GM21786 (cell line): ENCODE results near the gene PTCD1.
"Not testable (repeated sequence)": the region's sequence is repeated elsewhere in the genome, so short reads cannot be mapped to it uniquely, and the experiment has no call there.

ENCODE experiments used
- ATAC-seq: cut with Tn5 transposase; IDR thresholded peaks from one replicate; pipeline ENCODE4 v1.9.1; 2021; ENCODE audit not compliant: unreplicated experiment

The PTCD1 gene

GRCh38 chr7:99449326-99449725 lies 10.7 kb upstream of the PTCD1 start:
- ATAC-seq: no peak

DNA sequence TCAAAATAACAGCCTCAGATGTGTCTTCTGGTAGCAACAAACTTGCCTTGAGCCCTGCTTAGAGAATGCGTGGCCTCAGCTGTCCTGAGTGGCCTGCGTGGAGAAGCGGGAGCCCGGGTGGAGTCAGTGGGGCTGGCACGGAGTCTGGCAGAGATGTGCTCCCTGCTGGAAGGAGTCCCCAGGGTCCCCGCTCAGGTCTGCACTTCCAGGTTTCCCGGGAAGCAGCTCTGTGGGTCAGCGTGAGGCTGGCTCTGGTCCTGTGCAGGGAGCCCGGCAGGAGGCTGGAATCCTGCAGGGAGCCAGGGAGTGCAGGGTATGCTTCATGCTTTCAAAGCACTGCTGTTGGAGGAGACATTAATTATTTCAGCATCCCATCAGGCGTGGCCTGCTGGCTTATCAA lies 10.3 kb upstream of the PTCD1 start:
- no peak for ATAC-seq

DNA sequence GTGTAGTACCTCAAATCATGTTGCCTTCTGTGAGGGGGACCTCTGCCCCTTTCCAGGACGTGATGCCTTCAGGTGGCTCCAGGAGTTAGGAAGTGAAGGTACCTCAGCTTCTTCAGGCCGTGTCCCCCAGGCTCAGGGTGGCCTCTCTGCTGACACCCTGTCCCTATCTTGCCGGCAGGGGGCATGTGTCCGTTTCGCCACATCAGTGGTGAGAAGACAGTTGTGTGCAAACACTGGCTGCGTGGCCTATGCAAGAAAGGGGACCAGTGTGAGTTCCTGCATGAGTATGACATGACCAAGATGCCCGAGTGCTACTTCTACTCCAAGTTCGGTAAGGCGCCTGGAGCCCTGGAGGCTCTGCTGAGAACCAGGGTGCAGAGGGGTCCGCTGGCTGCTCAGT lies 9.3 kb upstream of the PTCD1 start:
- ATAC-seq: no peak

GRCh38 chr7:99446096-99446495 lies 7.5 kb upstream of the PTCD1 start:
- no peak for ATAC-seq

GRCh38 chr7:99440195-99440594 lies 1.6 kb upstream of the PTCD1 start:
- ATAC-seq: no peak

DNA sequence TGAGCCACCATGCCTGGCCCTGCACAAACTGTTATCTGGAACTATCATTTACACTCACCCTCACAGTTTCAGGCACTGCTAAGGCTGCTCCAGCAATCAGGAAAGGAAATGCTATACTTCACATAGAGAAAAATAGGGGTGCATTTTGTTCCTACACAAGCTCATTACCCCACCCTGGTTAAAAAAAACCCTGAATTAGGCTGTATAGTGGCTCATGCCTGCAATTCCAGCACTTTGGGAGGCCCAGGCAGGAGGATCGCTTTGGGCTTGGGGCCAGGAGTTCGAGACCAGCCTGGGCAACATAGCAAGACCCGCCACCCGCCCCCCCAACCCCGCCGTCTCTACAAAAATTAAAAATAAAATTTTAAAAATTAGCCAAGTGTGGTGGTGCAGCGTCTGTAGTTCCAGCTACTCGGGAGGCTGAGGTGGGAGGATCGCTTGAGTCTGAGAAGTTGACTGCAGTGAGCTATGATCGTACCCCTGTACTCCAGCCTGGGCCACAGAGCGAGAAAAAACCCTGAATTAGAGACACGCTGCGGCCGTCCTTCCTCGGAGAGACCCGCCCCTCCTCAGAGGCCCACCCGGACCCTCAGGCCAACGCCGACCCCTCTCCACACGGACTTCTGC lies 539 bp downstream of the PTCD1 start:
- peak; percentile 4 for ATAC-seq

GRCh38 chr7:99433158-99433557 lies 5.4 kb downstream of the PTCD1 start:
- no peak for ATAC-seq

GRCh38 chr7:99431756-99432540 lies 6.7 kb downstream of the PTCD1 start:
- ATAC-seq: not testable (repeated sequence)

GRCh38 chr7:99429756-99430155 lies 8.8 kb downstream of the PTCD1 start:
- no peak for ATAC-seq

DNA sequence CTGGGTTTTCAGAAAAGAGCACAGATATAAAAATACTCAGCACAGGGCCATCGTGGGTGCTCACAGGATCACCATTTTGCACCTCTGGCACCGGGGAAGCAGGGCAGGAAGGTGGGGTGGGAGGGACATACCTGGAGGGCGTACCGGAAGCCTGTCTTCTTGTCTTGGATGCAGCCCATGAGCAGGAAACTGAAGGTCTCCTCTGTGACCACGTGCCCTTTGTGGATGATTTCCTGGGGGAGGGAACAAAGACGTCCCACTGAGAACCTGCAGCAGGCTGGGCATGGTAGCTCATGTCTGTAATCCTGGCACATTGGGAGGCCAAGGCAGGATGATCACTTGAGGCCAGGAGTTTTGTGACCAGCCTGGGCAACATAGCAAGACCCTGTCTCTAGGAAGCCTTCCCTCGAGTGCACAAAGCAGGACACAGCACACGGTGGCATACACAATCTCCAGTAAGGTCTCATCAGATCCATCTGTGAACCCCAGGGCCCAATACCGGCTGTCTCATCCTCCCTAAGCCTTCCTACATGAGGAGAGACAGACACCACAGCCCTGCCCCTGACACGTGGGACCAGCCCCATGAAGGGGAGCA lies 9.5 kb downstream of the PTCD1 start:
- no peak for ATAC-seq

DNA sequence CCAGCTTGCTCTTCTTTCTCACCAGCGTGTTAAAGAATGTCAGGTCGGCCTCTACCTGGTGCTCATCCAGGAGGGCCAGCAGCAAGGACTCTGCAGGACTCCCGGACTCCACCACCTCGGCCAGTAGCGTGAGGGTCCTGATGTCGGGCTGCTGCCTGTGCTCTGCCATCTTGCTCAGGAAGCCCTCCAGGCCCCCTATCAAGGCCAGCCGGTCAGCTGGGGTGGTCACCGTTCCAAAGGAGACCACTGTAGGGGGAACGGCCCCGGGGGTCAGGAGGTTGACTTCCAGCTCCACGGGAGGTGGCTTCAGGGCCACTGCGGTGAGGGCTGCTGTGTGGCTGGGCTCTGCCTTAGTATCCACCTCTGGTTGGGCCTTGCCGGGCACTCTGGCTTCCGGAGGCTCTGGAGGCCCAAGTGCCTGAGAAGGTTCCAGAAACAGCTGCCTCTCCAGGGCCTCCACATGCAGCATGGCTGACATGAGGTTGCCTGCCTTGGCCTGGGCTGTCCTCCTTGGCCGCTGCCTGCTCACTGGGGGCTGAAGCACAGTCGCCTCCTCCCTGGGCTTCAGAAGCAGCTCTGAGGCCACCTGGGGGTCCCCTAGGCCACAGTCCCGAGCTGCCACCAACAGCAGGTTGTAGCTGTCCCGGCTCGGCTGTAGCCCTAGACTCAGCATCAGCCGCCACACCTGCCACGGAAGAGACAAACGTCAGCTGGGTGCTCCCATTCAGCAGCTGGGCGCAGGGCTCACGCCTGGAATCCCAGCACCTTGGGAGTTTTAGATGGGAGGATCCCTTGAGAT lies 13.5 kb downstream of the PTCD1 start:
- no peak for ATAC-seq

DNA sequence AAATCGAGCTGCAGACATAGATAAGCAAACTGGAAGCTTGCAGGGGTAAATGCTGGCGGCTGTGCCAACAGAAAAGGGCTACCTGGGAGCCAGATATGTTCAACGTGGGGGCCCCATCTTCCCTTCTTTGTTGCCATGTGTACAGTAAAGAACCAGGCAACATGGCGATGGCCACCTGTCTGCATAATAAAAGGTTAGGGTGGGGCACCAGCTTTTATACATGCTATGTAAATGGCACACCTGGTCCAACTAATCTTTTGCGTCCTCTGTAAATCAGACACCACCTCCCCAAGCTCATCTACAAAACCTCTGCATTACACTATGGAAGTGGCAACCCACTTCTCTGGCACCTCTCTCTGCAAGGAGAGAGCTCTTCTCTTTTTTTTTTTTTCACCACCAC lies 16.0 kb downstream of the PTCD1 start:
- no peak for ATAC-seq

- ATAC-seq: no peak
Observed at GRCh38 chr7:99422186-99422585, 16.4 kb downstream of the PTCD1 start.

DNA sequence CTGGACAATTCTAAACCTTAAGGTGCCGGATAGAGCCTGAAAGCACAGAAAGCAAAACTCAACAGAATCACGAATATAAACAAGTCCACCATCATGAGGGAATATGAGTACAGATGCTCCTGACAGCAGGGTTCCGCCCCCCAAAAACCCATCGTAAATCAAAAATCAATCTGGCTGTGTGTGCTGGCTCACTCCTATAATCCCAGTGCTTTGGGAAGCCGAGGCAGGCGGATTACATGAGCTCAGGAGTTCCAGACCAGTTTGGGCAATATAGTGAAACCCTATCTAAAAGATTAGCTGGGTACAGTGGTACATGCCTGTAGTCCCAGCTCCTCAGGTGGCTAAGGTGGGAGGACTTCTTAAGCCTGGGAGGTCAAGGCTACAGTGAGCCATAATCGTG lies 17.6 kb downstream of the PTCD1 start:
- ATAC-seq: no peak

DNA sequence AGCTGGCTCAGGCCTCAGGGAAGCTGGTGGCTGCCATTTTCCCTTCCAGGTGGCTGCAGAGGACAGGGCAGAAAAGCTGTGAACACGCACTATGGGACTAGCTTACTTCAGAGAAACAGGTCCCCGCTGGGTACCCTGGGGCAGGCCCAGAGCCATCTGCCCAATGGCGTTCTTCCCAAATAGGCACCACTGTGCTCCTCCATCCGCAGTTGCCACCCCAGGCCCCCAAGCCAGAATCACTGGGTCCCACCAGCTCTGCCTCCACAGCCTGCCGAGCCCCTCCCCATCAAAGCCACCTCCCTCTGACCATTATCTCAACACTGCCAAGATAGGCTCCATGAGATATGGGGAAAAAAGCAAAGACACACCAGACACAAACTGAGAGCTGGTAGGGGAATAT lies 18.4 kb downstream of the PTCD1 start:
- ATAC-seq: no peak

DNA sequence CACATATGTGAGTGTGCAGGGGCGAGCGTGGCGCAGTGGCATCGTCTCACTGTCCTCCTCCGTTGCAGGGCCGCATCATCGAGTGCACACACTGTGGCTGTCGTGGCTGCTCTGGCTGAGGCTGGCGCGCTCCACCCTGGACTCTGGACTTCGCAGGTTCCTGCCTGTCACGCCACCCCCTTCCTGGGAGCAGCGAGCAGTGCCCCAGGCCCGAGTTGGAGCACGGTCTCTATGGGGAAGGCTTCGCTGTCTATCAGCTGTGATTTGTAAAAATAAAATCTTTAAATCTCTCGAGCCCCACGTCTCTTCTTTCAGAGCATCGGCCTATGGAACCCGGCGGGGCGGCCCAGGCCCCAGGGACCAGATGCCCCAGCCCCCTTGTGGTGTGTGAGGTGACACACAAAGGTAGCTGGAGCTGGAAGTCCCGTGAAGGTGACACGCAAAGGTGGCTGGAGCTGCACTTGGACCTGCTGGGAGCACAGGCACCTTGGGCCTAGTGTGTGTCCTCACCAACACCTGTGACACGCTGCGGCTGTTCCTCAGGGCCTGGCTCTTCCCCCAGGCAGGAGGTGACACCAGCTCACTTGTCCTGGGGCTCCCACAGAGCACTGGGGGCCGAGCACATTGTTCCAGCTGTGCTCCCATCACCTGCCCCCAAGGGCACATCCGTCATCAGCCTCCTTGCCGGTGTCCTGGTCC lies 19.1 kb downstream of the PTCD1 start:
- no peak for ATAC-seq

- no peak for ATAC-seq
Observed at GRCh38 chr7:99418260-99418659, 20.3 kb downstream of the PTCD1 start.

DNA sequence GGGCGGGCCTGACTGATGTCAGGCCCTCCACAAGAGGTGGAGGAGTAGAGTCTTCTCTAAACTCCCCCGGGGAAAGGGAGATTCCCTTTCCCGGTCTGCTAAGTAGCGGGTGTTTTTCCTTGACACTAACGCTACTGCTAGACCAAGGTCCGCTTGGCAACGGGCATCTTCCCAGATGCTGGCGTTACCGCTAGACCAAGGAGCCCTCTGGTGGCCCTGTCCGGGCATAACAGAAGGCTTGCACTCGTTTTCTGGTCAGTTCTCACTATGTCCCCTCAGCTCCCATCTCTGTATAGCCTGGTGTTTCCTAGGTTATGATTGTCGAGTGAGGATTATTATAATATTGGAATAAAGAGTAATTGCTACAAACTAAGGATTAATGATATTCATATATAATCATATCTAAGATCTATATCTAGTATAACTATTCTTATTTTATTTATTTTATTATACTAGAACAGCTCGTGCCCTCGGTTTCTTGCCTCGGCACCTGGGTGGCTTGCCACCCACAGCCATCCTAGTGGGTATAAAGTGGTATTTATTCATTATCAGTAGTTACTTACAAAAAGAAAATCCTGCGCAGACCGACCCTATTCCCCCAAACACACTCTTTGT lies 23.0 kb downstream of the PTCD1 start:
- ATAC-seq: not testable (repeated sequence)

- no peak for ATAC-seq
Observed at GRCh38 chr7:99410635-99411034, 28.0 kb downstream of the PTCD1 start.

- no peak for ATAC-seq
Observed at GRCh38 chr7:99409806-99410205, 28.8 kb downstream of the PTCD1 start.

GRCh38 chr7:99409192-99409572 lies 29.4 kb downstream of the PTCD1 start:
- ATAC-seq: peak; percentile 11
